Neural progenitor cell (in vitro differentiated cells): Measurements from ENCODE around the gene HOXA2.

Experiments used
- EZH2 ChIP-seq: fragments of 200-600 bp; sonication (generic); IDR thresholded peaks from 2 replicates; pipeline ENCODE4 v1.6.1; 2017; ENCODE audit warnings: antibody characterized with exemption, mild to moderate bottlenecking, moderate library complexity
- EZH2phosphoT487 ChIP-seq: fragments of 200-600 bp; sonication (generic); IDR thresholded peaks from 2 replicates; pipeline ENCODE4 v1.6.1; 2017; ENCODE audit warnings: antibody characterized with exemption
- TF ChIP-seq, protein P1 (sequence below): fragments of 200-600 bp; sonication (generic); IDR thresholded peaks from 2 replicates; pipeline ENCODE4 v1.5.1; 2017; ENCODE audit warnings: antibody characterized with exemption, mild to moderate bottlenecking

GRCh38 chr7:27110186-27111031 lies 7.9 kb upstream of the HOXA2 start:
- TF ChIP-seq, protein P1, sequence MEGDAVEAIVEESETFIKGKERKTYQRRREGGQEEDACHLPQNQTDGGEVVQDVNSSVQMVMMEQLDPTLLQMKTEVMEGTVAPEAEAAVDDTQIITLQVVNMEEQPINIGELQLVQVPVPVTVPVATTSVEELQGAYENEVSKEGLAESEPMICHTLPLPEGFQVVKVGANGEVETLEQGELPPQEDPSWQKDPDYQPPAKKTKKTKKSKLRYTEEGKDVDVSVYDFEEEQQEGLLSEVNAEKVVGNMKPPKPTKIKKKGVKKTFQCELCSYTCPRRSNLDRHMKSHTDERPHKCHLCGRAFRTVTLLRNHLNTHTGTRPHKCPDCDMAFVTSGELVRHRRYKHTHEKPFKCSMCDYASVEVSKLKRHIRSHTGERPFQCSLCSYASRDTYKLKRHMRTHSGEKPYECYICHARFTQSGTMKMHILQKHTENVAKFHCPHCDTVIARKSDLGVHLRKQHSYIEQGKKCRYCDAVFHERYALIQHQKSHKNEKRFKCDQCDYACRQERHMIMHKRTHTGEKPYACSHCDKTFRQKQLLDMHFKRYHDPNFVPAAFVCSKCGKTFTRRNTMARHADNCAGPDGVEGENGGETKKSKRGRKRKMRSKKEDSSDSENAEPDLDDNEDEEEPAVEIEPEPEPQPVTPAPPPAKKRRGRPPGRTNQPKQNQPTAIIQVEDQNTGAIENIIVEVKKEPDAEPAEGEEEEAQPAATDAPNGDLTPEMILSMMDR = no peak
- TF ChIP-seq EZH2 (peak; percentile 97), EZH2phosphoT487 (peak; percentile 83)
